DOHH2 (cell line): ENCODE data around the gene RHEX.

Experiments used
- H3F3A ChIP-seq: fragments of 200-600 bp; sonication (generic), shearing (Covaris generic); 2 replicates; pipeline ENCODE4 v1.6.0; 2016; ENCODE audit warnings: antibody characterized with exemption, mild to moderate bottlenecking; ENCODE audit not compliant: control insufficient read depth, insufficient read depth
- H3K27ac ChIP-seq: fragments of 200-600 bp; sonication (generic); 2 replicates; pipeline ENCODE4 v1.5.1; 2014; ENCODE audit warnings: low read depth, mild to moderate bottlenecking, low read length, moderate library complexity
- H3K27me3 ChIP-seq: fragments of 200-600 bp; sonication (generic); 2 replicates; pipeline ENCODE4 v1.6.1; 2014; ENCODE audit warnings: mild to moderate bottlenecking, low read length, mixed read lengths; ENCODE audit not compliant: control insufficient read depth
- H3K36me3 ChIP-seq: fragments of 200-600 bp; sonication (generic); 2 replicates; pipeline ENCODE4 v1.6.1; 2014; ENCODE audit warnings: mild to moderate bottlenecking, low read length, moderate library complexity, mixed read lengths; ENCODE audit not compliant: control insufficient read depth
- H3K4me1 ChIP-seq: fragments of 200-600 bp; sonication (generic); 2 replicates; pipeline ENCODE4 v1.6.1; 2014; ENCODE audit warnings: mild to moderate bottlenecking, low read length, mixed read lengths; ENCODE audit not compliant: control insufficient read depth
- H3K4me2 ChIP-seq: fragments of 200-600 bp; sonication (generic); 2 replicates; pipeline ENCODE4 v1.6.0; 2014; ENCODE audit warnings: mild to moderate bottlenecking, low read length, moderate library complexity
- H3K4me3 ChIP-seq: fragments of 200-600 bp; sonication (generic); 2 replicates; pipeline ENCODE4 v1.5.1; 2014; ENCODE audit warnings: mild to moderate bottlenecking, low read length, mixed read lengths
- H3K79me2 ChIP-seq: fragments of 200-600 bp; sonication (generic); 2 replicates; pipeline ENCODE4 v1.6.1; 2014; ENCODE audit warnings: mild to moderate bottlenecking, low read length, mixed read lengths; ENCODE audit not compliant: control insufficient read depth
- H3K9me2 ChIP-seq: fragments of 200-600 bp; sonication (generic); replicated peaks from 2 replicates; pipeline ENCODE4 v1.6.1; 2014; ENCODE audit warnings: mild to moderate bottlenecking, low read length, mixed read lengths; ENCODE audit not compliant: control insufficient read depth
- H3K9me3 ChIP-seq: fragments of 200-600 bp; sonication (generic); 2 replicates; pipeline ENCODE4 v1.6.1; 2014; ENCODE audit warnings: antibody characterized with exemption, low read length, mixed read lengths; ENCODE audit not compliant: control insufficient read depth, insufficient read depth
- H4K20me1 ChIP-seq: fragments of 200-600 bp; sonication (generic); 2 replicates; pipeline ENCODE4 v1.6.0; 2014; ENCODE audit warnings: low read depth, mild to moderate bottlenecking, antibody characterized with exemption, low read length, moderate library complexity; ENCODE audit not compliant: control insufficient read depth, insufficient read depth
- EZH2phosphoT487 ChIP-seq: fragments of 200-600 bp; sonication (generic); IDR thresholded peaks from 2 replicates; pipeline ENCODE4 v1.6.1; 2017; ENCODE audit warnings: borderline replicate concordance, mild to moderate bottlenecking, antibody characterized with exemption, low read length, moderate library complexity, mixed read lengths
- TF ChIP-seq, protein P1 (sequence below): fragments of 200-600 bp; sonication (generic); IDR thresholded peaks from one replicate; pipeline ENCODE4 v1.5.1; 2014; ENCODE audit warnings: antibody characterized with exemption, mild to moderate bottlenecking, low read depth, low read length; ENCODE audit not compliant: poor library complexity, severe bottlenecking

RHEX gene

DNA sequence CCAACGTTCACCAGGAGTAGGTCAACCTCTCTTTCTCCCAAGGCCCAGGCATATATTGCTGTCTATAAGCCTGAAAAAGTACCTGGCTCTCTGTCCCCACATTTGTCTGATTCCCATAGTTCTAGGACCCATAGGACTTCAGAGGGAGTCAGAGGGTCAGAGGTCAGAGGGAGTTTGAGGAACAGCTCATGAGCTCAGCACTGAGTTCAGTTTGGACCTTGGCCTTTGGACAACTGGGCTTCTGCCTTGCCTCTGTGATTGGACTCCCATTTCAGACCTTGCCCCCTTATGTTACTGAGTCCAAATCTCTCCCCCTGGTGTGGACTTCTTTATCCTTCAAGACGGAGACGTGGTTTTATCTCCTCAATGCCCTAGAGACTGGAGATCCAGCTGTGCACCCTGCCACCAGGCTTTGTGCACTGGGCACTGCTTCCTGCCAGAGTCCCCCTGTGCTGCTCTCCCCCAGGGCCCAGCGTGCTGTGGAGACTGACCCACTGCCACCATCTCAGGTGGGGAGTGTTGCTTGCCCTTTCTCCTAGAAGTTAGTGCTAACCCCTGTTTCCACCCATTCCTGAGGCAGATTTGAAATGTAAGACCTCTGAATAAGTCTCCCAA is 32.5 kb upstream of the RHEX start:
- Histone ChIP-seq H3K4me2 (no peak overlapping the region), H4K20me1 (no peaks in the 10 kb centered on the region), H3K27ac (no peak overlapping the region), H3K4me3 (no peak overlapping the region), H3K9me2 (no peaks in the 10 kb centered on the region), H3K9me3 (no peaks in the 10 kb centered on the region), H3K4me1 (no peaks in the 10 kb centered on the region), H3K36me3 (no peaks in the 10 kb centered on the region), H3K27me3 (peaks cover 20% of the 10 kb centered on the region), H3F3A (no peaks in the 10 kb centered on the region), H3K79me2 (no peaks in the 10 kb centered on the region)
- TF ChIP-seq, protein P1, sequence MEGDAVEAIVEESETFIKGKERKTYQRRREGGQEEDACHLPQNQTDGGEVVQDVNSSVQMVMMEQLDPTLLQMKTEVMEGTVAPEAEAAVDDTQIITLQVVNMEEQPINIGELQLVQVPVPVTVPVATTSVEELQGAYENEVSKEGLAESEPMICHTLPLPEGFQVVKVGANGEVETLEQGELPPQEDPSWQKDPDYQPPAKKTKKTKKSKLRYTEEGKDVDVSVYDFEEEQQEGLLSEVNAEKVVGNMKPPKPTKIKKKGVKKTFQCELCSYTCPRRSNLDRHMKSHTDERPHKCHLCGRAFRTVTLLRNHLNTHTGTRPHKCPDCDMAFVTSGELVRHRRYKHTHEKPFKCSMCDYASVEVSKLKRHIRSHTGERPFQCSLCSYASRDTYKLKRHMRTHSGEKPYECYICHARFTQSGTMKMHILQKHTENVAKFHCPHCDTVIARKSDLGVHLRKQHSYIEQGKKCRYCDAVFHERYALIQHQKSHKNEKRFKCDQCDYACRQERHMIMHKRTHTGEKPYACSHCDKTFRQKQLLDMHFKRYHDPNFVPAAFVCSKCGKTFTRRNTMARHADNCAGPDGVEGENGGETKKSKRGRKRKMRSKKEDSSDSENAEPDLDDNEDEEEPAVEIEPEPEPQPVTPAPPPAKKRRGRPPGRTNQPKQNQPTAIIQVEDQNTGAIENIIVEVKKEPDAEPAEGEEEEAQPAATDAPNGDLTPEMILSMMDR: no peak
- no peak for TF ChIP-seq EZH2phosphoT487

DNA sequence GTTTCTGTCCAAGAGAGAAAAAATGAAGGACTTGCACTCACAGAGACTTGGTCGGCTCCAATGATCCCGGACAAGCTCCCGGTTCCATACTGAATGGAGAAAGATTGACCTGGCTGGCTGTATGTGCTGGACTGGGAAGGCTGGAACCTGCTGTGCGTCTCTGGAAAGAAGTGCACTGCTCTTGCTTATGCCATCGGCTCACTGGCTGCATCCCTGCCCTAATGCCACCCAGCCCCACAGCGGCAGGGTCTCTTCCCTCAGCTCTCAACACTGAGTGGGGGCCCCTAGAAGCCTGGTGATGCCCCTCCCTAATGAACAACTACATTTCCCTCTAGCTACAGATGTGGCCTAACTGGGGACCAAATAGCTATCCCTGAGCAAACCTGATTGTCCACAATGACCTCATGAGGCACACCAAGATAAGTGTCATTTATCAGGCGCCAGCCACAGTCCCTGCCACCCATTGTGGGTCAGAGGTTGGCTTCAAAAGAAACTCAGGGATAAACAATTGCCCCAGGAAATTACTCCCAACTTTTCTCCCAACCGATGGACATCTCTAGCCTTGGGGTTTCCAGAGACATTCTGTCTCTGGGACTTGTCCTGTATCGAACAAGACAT is 31.9 kb upstream of the RHEX start:
- Histone ChIP-seq H3K27me3 (peaks cover 20% of the 10 kb centered on the region), H3K4me1 (no peaks in the 10 kb centered on the region), H3K4me2 (no peak overlapping the region), H3K27ac (no peak overlapping the region), H3K4me3 (no peak overlapping the region), H3K9me2 (no peaks in the 10 kb centered on the region), H4K20me1 (no peaks in the 10 kb centered on the region), H3F3A (no peaks in the 10 kb centered on the region), H3K79me2 (no peaks in the 10 kb centered on the region), H3K36me3 (no peaks in the 10 kb centered on the region), H3K9me3 (no peaks in the 10 kb centered on the region)
- TF ChIP-seq EZH2phosphoT487: no peak
- TF ChIP-seq, protein P1: no peak

DNA sequence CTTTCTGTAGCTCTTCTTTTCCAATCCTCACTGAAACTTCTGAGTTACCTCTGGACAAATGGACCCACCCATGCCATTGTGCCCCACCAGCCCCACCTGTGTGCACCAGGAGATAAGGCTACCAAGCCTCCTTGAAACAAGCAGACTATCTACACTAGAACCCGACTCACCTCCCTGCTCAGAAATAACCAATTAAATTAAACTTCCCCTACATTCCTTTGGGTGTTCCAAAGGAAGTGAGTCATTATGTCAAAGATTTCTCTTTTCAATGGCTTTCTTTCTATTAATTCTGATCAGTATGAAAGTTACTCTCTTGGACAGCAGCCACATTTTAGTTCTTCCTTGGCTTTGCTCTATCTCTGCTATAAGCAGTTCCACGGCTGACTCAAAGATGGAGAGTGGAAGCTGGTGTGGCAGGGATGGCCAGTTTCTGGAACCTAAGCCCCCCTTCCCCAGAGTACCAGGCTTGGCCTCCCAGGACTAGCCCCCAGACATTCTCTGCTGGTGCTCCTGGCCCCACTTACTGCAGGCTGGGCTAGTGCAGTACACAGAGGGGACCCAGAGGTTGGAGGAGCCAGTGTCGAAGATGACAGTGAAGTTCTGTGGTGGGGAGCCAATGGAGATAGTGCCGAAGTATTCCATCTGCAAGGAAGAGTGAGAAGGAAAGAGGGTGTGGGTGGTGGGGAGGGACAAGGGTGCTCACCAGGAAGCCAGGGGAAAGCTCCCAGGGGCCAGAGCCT is 31.2 kb upstream of the RHEX start:
- Histone ChIP-seq H4K20me1 (no peaks in the 10 kb centered on the region), H3F3A (no peaks in the 10 kb centered on the region), H3K27ac (no peak overlapping the region), H3K4me3 (no peak overlapping the region), H3K9me2 (no peaks in the 10 kb centered on the region), H3K36me3 (no peaks in the 10 kb centered on the region), H3K79me2 (no peaks in the 10 kb centered on the region), H3K9me3 (no peaks in the 10 kb centered on the region), H3K4me2 (no peak overlapping the region), H3K4me1 (no peaks in the 10 kb centered on the region), H3K27me3 (peaks cover 20% of the 10 kb centered on the region)
- TF ChIP-seq EZH2phosphoT487: no peak
- TF ChIP-seq, protein P1: no peak
